Fibroblast of skin of right biceps (primary cell): Measurements from ENCODE around the gene GBP2.
"Not testable (repeated sequence)": the region's sequence is repeated elsewhere in the genome, so short reads cannot be mapped to it uniquely, and the experiment has no call there.

ENCODE experiments used
- DNase-seq: peaks from one replicate; pipeline ENCODE4 v3.0.0-alpha.2; 2013

Gene GBP2

DNA sequence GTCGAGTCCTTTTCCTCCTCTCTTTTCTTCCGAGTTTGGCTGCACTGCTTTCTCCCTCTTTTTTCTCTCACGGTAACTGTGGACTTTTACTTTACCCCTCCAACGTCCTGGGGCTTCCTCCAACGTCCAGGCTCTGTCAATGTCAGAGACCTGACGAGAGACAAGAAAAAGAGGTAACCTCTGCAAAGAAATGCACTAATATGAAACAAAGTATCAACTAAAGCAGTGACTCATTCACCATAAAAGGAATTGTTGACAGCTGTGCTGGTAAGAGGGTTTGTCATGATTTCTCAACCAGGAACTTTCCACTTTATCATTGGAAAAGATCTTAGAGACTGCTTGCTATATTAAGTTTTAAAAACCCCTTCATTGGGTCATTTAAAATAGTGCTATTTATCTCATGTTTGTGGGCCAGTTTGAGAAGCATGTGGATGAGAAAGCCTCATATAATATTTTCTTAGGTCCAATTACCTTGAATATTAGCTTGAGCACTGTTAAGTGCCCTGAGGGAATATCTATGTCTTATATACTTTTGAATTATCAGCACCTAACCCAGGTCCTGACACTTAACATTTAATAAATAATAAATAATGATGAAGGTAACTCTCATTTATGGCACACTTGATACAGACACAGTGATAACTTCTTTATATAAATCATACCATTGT lies at the start of gene GBP2:
GBP2 (minus strand) TSS at position 202 of the 668 bp plus-strand sequence. CDS start 4,148 bp downstream, outside the sequence.
- DNase-seq = peak; percentile 83

DNA sequence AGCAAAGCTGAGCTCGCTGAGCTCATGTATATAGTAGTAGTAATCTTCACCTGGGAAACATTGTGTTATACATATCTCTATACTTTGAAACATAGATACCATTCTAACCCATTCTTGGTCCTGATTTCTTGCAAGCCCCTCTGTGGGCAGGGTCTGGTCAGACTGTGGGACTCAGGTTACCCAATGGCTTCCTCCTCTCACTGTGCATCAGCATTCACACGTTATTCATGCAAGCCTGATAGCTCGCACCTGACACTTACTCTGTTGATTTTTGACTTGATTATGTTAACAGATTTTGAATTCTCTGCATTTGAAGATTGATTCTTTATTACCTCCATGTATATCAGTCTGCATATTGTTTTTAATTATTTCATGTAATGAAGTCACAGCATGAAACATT lies 48.6 kb upstream of the GBP2 start:
- no peak for DNase-seq

- no peak for DNase-seq
Observed at GRCh38 chr1:89172468-89173143, 46.7 kb upstream of the GBP2 start.

DNA sequence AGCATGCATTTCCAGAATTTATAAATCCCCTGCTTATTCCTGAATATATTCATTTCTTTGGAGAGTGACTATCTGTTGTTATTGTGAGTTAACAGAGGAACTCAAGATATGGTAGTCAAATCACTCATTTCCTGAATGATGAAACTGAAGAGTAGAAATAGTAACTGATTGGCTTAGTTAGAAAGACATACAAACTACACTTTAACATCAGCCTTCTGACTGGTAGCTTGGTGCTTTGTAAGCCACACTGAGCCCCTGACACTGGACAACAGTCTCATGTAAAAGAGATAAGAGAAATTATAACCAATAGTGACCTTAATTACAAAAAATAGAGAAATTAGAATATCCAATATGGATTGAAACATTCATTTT lies 45.1 kb upstream of the GBP2 start:
- no peak for DNase-seq

DNA sequence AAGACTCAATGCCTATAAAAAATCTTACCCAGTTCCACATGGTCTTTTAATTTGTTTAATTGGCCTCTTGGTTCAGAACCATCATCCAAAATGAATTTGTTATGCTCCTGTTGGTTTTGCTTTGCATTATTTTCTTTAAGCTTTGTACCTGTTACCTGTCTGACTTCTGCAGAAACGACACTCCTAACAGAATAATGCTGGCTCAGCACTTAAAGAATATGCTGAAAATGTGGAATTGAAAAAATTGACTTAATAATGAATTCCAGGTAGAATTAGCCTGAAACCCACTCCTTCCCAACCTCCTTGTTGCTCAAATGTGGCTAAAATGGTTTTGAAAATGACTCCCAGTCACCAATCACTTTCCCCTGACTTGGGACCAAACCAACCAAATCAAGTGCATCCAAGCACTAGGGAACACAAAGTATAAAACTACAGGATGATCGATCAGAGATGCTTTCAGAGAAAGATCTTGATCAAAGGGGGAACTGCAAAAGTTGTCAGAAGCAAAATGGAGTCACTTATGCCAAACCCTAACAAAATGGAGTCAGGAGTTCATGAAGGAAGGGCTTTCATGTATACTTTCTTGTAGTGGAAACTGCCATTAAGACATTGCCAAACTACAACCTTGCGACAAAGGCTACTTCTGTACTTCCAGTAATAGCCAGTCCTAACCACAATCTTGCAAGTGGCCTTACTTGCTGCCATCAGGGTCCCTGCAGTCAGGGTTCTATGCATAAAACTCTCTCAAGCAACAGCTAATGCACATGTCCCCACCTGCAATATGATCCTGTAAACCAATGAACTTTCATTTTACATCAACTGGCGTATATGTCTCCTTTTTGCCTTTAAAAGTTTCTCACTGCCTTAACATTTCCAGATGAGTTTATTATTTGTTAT lies 44.5 kb upstream of the GBP2 start:
- no peak for DNase-seq

GRCh38 chr1:89169166-89169565 lies 43.3 kb upstream of the GBP2 start:
- no peak for DNase-seq

DNA sequence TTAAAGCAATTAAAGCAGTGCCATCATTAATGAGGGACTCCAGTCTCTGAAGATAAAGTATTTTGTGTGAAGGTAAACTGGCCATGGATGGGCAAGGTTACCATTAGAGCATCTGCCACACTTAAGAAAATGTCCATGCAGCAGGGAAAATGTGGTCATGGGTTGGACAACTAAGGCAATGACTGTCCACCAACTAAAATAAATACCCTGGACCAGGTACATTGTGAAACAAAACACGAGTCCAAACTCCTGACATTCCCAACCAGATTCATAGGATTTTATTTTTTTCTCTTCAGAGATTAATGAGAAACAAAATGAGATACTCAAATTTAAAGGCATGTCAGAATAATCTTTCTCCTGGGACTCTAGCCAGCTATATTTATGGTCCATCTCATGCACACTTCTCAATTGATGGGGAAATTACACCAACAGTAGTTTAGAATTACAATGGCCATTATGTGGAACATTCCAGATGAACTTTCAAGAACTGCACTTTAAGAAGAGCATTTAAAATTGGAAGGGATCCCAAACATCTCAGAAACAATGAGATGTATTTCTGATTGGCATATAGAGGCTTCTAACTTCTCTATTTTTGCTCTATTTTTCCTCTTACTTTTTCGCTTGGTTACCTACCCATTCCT lies 41.8 kb upstream of the GBP2 start:
- DNase-seq = no peak

DNA sequence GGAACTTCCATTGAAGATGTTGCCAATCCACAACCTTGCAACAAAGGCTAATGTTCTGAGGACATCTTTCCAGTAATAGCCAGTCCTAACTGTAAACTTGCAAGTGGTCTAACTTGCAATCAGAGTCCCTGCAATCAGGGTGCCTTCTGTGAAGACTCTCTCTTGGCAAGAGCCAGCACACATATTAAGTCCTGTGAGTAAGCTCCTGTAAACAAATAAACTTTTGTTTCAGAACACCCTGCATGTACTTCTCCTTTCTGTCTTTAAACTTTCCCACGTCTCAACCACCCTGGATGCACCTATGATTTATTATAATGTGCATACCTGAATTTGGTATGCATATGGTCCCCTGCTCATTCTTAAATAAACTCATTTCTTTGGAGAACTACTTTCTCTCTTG lies 40.8 kb upstream of the GBP2 start:
- no peak for DNase-seq

GRCh38 chr1:89165811-89166210 lies 39.9 kb upstream of the GBP2 start:
- no peak for DNase-seq

DNA sequence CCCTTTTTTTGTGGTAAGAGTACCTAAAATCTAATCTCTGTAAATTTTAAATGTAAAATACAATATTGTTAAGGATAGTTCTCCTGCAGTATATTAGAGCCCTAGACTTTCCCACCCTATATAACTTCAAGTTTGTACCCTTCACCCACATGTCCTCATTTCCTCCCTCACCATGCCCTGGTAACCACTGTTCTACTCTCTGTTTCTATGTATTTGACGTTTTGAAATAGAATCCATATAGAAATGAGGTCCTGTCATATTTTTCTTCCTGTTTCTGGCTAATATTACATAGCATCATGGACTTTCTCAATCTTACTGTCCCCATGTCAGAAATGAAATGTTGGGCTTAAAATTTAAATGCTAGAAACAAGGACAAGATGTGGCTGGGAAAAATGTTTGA lies 25.1 kb upstream of the GBP2 start:
- no peak for DNase-seq

DNA sequence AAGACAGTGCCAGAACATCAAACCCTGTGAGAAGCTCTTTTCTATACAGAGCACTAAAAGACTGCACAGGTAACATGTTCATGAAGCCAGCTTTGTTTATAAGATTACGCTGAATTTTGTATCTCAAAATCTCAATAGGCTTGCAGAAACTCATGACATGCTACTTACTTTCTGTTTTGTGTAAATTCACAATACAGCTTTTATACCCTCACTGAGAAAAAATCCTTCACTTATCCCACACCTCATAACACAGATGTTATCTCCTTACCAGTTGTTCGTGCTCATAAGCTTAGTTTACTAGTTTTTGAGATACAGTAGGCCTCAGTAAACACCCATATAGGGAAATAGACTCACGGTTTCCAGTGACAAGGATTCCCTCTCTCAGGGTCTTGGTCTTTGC lies 24.1 kb upstream of the GBP2 start:
- DNase-seq = no peak

DNA sequence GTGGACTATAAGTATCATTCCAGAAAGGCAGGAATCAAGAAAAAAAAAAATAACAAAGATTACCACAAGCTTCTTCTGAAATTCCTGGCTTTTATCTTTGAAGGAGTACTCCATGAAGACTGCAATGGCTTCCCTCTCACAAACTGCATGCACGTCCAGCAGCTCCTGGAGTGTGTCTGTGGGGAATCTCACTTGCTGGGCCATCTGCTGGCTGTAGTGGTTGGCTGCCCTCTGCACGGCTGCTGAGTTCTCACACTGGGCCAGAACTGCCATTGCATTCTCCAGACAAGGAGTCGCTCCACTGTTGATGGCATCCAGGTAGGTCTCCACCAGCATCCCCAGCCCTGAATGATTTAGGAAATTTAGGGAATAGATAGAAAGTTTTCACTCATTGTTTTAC lies 23.3 kb upstream of the GBP2 start:
- DNase-seq = peak; percentile 34

DNA sequence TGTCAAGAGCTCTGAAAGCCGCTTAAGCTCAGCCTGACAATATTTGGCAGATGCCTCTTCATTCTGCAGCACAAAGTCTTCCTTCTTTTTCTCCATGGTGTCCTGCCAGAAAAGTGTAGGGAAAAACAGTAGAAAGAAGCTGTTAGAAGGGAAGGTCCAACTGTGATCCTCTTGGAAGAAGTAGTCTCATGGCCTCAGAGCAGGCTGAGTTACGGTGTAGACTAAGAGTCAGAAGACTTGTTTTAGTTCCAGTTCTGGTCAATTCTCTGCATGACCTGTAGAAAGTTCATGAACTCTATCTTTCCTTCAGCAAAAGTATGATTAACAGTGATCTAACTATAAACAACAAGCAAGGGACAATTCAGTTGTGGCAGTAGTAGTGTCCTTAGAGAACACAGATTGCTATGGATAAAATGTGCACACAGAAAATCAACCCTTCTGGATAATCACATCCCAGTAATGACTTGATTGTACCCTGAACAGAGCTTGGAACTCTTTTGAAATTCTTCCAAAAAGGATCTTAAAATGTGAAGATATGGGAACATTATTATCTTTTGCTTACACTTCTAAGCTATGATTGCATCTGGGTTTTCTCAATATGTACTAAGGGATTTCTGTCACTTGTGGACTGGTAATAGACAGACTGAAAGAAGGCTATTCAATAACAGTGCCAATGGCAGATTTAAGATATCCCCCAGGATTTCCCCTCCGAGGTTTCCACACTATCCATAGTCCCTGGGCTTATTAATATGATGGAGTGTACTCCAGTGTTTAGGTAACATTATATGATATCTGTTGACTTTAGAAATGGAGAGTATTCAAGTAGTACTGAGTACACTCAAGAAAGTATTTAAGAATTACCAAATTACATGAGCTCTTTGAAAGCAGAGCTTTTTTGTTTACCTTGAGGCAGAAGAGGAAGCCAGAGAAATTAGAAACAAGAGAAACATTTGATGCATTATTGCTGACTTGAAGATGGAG lies 22.1 kb upstream of the GBP2 start:
- no peak for DNase-seq

DNA sequence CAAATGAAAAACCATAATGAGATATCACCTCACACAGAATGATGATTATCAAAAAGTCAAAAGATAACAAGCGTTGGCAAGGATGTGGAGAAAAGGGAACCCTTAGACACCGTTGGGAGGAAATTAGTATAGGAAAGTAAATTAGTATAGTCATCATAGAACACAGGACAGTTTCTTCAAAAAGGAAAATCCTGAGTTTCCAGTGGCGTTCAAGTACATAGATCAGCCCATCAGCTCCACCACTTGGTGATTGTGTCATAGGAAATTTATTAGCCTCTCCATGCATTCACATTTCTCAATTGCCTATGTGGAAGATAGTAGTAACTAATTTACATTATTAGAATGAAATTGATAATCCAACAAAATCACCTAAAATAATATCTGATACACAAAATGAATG lies 20.8 kb upstream of the GBP2 start:
- no peak for DNase-seq

DNA sequence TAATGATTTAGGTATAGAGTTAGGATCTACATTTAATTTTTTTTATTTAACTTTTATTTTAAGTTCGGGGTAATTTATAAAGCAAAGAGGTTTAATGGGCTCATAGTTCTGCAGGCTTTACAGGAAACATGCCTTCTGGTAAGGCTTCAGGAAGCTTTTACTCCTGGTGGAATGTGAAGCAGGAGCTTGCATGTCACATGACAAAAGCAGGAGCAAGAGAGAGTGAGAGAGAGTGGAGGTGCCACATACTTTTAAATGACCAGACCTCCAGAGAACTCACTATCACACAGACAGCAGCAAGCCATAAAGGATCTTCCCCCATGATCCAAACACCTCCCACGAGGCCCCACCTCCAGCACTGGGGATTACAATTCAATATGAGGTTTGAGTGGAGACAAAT lies 17.6 kb upstream of the GBP2 start:
- DNase-seq = no peak

DNA sequence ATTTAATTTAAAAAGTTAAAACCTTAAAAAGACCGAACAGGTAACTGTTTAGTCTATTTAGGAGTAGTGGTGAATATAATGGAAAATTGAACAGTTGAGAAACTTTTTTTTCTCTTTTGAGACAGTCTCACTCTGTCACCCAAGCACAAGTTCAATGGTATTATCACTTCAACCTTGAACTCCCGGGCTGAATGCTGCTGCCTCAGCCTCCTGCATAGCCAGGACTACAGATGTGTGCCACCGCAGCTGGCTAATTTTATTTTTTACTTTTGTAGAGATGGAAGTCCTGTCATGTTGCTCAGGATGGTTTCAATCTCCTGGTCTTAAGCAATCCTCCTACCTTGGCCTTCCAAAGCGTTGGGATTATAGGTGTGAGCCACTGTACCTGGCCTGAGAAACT lies 16.2 kb upstream of the GBP2 start:
- no peak for DNase-seq

GRCh38 chr1:89133747-89134146 lies 7.8 kb upstream of the GBP2 start:
- DNase-seq = no peak

GRCh38 chr1:89130716-89131115 lies 4.8 kb upstream of the GBP2 start:
- DNase-seq = no peak

GRCh38 chr1:89129911-89130310 lies 4.0 kb upstream of the GBP2 start:
- no peak for DNase-seq

- not testable (repeated sequence) for DNase-seq
Observed at GRCh38 chr1:89128003-89128458, 2.1 kb upstream of the GBP2 start.

GRCh38 chr1:89126602-89127565 lies 970 bp upstream of the GBP2 start:
- DNase-seq = peak; percentile 4
